Activated CD8-positive, alpha-beta memory T cell treated with anti-CD3 and anti-CD28 coated beads, Interleukin-2, amount 10 ng/mL, durations not matched to agents 7 days and 5 days (primary cell): ENCODE data around the gene FARS2. TPM values are rescaled to one million over a fixed set of nuclear protein-coding genes. Genes with fewer than 3 reads are reported as not detected.

Experiments used
- ATAC-seq: fragments of 150-1000 bp; cut with Tn5 transposase; one replicate; pipeline ENCODE4 v1.10.0; 2021; ENCODE audit warnings: moderate library complexity
- CTCF ChIA-PET: fragments of 350-600 bp; sonication (Branson Sonifier 250); formaldehyde crosslinking; loops from one replicate; lab custom pipeline; 2021; ENCODE audit warnings: antibody characterized with exemption; lab: Charles Lee
- DNase-seq: peaks from one replicate; pipeline ENCODE4 v3.0.0-alpha.2; 2020
- H3K27ac Mint-ChIP-seq: one replicate; pipeline ENCODE4 v1.8.0; 2021; ENCODE audit warnings: mild to moderate bottlenecking, mixed read lengths
- H3K27me3 Mint-ChIP-seq: one replicate; pipeline ENCODE4 v1.8.0; 2021; ENCODE audit warnings: mixed read lengths
- H3K36me3 Mint-ChIP-seq: one replicate; pipeline ENCODE4 v1.8.0; 2021; ENCODE audit warnings: mild to moderate bottlenecking, mixed read lengths
- H3K4me1 Mint-ChIP-seq: one replicate; pipeline ENCODE4 v1.8.0; 2021; ENCODE audit warnings: mixed read lengths
- H3K4me3 Mint-ChIP-seq: one replicate; pipeline ENCODE4 v1.8.0; 2021; ENCODE audit warnings: mild to moderate bottlenecking, moderate library complexity, mixed read lengths
- H3K9me3 Mint-ChIP-seq: one replicate; pipeline ENCODE4 v1.8.0; 2022; ENCODE audit warnings: low read depth, mixed read lengths
- total RNA-seq, 2 experiments: library from RNA; stranded (reverse); gene quantifications; one replicate each; pipeline ENCODE4 v1.2.3, GENCODE V29; 2021

FARS2 gene
- total RNA-seq, 2 experiments from 2014 or later, result 23.2 to 28.3 TPM

DNA sequence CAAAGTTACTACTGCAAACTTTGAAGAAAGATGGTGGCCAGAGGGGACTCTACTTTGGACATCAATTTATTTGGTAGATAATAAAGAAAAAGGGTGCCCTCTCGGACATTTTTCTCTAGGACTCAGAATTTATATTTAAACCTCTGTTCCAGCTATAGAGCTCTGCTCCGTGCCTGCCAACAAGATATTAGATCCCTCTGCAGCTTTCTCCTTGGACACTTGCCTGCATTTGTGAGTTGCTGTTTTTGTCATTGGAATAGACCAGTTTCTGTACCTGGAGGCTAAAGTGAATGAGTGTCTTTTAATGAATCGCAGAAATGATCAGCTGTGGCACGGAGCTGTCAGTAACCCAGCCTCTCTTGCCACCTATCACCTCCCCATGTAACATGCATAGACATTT, 491.9 kb downstream of the FARS2 start:
- no peaks in the 10 kb centered on the region for H3K4me1 Mint-ChIP-seq
- H3K4me3 Mint-ChIP-seq, result no peak overlapping the region
- ATAC-seq, result no peak
- H3K36me3 Mint-ChIP-seq, result peaks cover 23% of the 10 kb centered on the region
- no peak for DNase-seq
- CTCF ChIA-PET, result no interaction called here
- peaks cover 10% of the 10 kb centered on the region for H3K9me3 Mint-ChIP-seq
- no peak overlapping the region for H3K27ac Mint-ChIP-seq
- no peaks in the 10 kb centered on the region for H3K27me3 Mint-ChIP-seq

DNA sequence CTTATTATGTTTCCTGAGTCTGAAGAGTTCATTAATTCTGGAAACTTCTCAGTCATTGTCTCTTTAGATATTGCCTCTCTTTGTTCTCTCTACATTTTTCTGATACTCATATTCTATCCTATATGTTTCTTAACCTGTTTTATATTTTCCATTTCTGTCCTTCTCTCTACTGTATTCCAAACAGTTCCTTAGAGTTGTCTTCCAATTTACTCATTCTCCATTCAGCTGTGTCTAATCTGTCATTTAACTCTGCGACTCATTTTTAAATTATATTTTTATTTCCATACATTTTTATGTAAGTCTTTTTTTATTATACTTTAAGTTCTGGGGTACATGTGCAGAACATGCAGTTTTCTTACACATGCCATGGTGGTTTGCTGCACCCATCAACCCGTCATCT, 493.6 kb downstream of the FARS2 start:
- DNase-seq, result no peak
- Mint-ChIP-seq H3K4me1 (no peaks in the 10 kb centered on the region), H3K27ac (no peak overlapping the region), H3K9me3 (peaks cover 10% of the 10 kb centered on the region), H3K4me3 (no peak overlapping the region), H3K27me3 (no peaks in the 10 kb centered on the region), H3K36me3 (peaks cover 25% of the 10 kb centered on the region)
- CTCF ChIA-PET, result no interaction called here
- ATAC-seq, result no peak

DNA sequence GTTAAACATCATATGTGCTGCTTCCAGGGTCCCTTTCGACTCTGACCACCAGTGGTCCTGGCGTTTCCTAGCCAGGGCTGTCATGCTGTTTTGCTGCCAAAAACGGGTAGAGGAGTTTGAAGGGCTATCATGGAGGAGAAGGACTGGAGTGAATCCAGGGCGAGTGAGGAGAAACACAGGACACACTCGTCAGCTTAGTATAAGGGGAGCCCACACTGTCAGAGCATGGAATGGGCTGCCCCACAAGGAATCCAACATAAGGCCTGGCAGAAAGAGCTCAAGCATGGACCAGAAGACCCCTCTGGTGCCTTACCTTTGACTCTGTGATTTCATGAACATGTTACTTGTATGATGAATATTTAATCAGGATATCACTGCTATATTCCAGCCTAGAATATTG, 498.3 kb downstream of the FARS2 start:
- Mint-ChIP-seq H3K27me3 (no peaks in the 10 kb centered on the region), H3K27ac (no peak overlapping the region), H3K9me3 (peaks cover 7% of the 10 kb centered on the region), H3K36me3 (peaks cover 17% of the 10 kb centered on the region), H3K4me3 (no peak overlapping the region), H3K4me1 (no peaks in the 10 kb centered on the region)
- ATAC-seq, result no peak
- CTCF ChIA-PET, result no interaction called here
- no peak for DNase-seq

DNA sequence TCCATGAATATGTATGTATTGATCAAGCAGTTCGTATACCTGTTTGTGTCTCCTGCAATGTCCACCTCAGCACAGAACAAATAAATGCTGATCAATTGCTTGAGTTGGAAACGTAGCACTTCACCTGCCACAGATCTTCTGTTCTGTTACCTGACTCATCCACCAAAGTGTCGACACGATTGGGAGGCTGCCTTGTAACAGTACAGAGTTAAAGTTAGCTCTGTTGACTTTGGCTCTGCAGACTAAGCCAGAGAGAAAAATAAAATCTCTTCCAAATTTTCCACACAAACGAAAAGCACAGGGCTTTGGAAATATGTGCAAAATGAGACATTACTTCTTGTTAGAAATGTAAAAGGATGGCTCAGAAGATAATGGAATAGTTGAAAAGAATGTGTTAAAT, 500.1 kb downstream of the FARS2 start:
- Mint-ChIP-seq H3K36me3 (peaks cover 2% of the 10 kb centered on the region), H3K27ac (no peak overlapping the region), H3K27me3 (no peaks in the 10 kb centered on the region), H3K4me1 (no peaks in the 10 kb centered on the region), H3K9me3 (peaks cover under 1% of the 10 kb centered on the region), H3K4me3 (no peak overlapping the region)
- ATAC-seq (no peak), DNase-seq (no peak)
- CTCF ChIA-PET, result no interaction called here

DNA sequence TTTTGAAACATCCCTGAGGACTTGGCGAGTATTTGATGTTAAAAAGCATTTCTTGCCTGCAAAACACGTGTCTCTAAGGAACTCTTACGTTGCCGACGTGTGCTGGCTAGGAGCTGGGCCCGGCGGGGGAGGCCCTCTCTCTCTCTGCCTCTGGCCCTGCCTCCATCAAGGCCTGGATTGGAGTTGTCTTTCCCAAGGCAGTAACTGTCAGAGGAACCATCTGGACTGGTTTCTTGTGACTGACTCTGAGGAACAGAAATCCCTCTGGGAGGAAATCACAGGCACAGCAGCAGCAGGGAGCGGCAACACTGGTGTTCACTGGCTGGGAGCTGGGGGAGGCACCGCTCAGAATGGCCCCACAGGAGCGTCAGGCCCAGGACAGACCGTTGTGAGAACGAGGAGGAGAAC, 501.3 kb downstream of the FARS2 start:
- DNase-seq, result no peak
- H3K36me3 Mint-ChIP-seq, result peaks cover 5% of the 10 kb centered on the region
- CTCF ChIA-PET, result no interaction called here
- no peaks in the 10 kb centered on the region for H3K27me3 Mint-ChIP-seq
- no peak overlapping the region for H3K27ac Mint-ChIP-seq
- H3K4me3 Mint-ChIP-seq, result no peak overlapping the region
- ATAC-seq, result no peak
- peaks cover 7% of the 10 kb centered on the region for H3K9me3 Mint-ChIP-seq
- no peaks in the 10 kb centered on the region for H3K4me1 Mint-ChIP-seq

DNA sequence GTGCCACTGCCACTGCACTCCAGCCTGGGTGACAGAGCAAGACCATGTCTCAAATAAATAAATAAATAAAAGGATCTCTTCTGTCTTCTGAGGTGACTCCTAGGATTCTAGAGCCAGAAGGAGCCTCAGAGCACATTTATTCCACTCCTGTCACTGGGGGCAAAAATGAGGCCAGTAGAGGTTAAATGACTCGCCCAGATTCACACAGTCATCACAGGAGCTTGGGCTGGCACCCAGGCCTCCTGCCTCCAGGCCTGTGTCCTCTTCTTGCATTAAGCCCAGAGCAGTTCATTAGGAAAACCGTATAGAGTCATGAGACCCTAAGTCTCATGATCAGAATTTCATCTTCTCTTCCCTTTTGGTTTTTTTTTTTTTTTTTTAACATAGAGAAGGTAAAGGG, 502.1 kb downstream of the FARS2 start:
- H3K27ac Mint-ChIP-seq, result no peak overlapping the region
- H3K36me3 Mint-ChIP-seq, result peaks cover 6% of the 10 kb centered on the region
- no peak overlapping the region for H3K4me3 Mint-ChIP-seq
- CTCF ChIA-PET, result no interaction called here
- no peaks in the 10 kb centered on the region for H3K4me1 Mint-ChIP-seq
- DNase-seq, result no peak
- ATAC-seq, result no peak
- no peaks in the 10 kb centered on the region for H3K27me3 Mint-ChIP-seq
- peaks cover 9% of the 10 kb centered on the region for H3K9me3 Mint-ChIP-seq

DNA sequence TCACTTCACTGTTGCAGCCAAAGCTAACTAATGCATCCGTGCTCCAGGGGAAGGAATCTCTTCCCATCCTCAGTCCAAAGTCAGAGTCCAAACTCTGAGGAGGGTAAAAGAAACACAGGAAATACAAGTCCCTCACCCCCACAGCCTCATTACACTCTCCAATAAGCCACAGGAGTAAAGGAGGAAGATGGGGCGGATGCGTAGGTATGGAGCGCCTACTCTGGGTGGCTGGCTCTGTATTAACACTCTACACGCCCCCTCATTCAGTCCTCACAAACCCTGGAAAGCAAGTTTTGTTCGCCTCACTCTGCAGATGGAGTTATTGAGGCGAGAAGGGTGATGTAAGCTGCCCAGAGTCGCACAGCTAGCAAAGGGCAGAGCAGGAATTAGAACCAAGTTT, 502.6 kb downstream of the FARS2 start:
- no peak overlapping the region for H3K4me3 Mint-ChIP-seq
- peaks cover 6% of the 10 kb centered on the region for H3K36me3 Mint-ChIP-seq
- DNase-seq (no peak), ATAC-seq (no peak)
- no peaks in the 10 kb centered on the region for H3K27me3 Mint-ChIP-seq
- CTCF ChIA-PET, result no interaction called here
- no peaks in the 10 kb centered on the region for H3K4me1 Mint-ChIP-seq
- H3K27ac Mint-ChIP-seq, result no peak overlapping the region
- H3K9me3 Mint-ChIP-seq, result peaks cover 12% of the 10 kb centered on the region

DNA sequence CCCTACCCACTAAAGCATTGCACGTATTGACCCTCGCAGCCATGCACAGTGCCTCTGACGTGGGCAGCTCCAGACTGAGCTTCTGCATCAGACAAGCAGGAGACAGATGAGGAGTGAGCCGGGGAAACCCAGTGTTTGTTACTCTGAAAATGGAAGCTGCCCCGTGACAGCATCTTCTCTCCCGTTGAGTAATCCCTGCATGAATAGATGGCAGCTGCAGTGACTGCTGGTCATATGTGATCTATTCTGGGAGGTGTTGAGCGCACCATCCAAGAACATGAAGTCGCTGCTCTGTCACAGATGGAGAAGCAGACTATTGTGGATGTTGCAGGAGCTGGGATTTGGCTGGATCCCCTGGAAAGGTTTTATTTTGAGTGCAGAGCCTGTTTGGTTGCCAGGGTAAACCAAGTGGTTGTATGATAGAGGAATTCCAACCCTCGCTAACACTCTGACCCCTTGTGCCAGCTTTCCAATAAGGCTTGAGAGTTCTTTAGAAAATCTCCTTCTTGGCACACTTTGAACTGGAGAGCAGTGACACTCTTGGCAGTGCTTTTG, 503.2 kb downstream of the FARS2 start:
- no peak for DNase-seq
- H3K4me3 Mint-ChIP-seq, result no peak overlapping the region
- H3K9me3 Mint-ChIP-seq, result peaks cover 12% of the 10 kb centered on the region
- H3K36me3 Mint-ChIP-seq, result peaks cover 5% of the 10 kb centered on the region
- H3K4me1 Mint-ChIP-seq, result no peaks in the 10 kb centered on the region
- H3K27ac Mint-ChIP-seq, result no peak overlapping the region
- CTCF ChIA-PET, result no interaction called here
- H3K27me3 Mint-ChIP-seq, result no peaks in the 10 kb centered on the region
- no peak for ATAC-seq

DNA sequence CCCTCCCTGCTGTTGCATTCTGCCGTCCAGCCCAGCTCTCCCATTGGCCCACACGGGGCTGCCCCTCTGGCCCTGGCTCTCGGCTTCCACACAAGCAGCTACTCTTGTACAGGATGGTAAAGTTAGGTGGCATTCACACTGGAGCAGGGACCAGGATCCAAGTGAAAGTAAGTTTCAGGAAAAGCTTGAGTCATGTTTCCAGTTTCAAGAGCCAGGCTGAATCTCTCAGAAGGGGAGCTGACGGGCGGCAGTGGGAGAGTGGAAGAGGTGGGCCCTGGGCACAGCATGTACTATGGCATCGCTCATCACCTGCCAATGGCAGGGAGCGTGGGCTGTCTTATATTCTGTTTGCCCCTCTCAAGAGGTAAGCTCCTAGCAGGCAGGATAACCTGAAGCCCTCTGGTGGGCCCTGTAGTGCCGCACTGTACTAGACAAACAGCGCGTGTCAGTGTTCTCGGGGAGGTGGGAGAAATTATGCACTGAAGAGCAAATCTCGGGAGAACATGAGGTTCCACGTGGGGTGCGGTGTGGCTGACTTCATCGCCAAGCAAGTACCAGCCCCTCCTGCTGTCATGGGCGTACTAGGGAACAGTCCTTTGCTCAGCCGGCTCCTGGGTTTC, 503.9 kb downstream of the FARS2 start:
- peaks cover 5% of the 10 kb centered on the region for H3K36me3 Mint-ChIP-seq
- no peak overlapping the region for H3K4me3 Mint-ChIP-seq
- DNase-seq, result no peak
- ATAC-seq, result no peak
- no peak overlapping the region for H3K27ac Mint-ChIP-seq
- H3K27me3 Mint-ChIP-seq, result no peaks in the 10 kb centered on the region
- CTCF ChIA-PET, result no interaction called here
- H3K9me3 Mint-ChIP-seq, result peaks cover 12% of the 10 kb centered on the region
- no peaks in the 10 kb centered on the region for H3K4me1 Mint-ChIP-seq

DNA sequence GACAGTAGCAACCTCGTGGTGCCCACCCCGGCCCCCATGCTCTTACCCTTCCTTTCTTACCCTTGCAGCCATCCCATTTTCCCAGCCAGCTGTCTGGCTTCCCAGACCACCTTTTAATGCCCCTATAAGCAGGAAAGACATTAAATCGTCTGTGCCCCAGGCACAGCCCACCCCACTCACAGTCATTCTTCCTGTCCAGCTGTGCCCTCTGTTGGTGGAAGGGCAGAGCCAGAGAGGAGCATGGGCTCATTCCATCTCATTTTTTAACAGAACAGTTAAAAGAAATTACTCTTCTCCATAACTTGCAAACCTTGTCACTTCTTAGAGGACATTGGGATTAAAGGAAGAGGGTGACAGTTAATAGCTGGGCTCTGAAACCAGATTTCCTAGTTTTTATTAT, 504.9 kb downstream of the FARS2 start:
- ATAC-seq (no peak), DNase-seq (no peak)
- H3K4me1 Mint-ChIP-seq, result no peaks in the 10 kb centered on the region
- CTCF ChIA-PET, result no interaction called here
- no peaks in the 10 kb centered on the region for H3K27me3 Mint-ChIP-seq
- H3K9me3 Mint-ChIP-seq, result peaks cover 12% of the 10 kb centered on the region
- no peak overlapping the region for H3K27ac Mint-ChIP-seq
- peaks cover 5% of the 10 kb centered on the region for H3K36me3 Mint-ChIP-seq
- no peak overlapping the region for H3K4me3 Mint-ChIP-seq

DNA sequence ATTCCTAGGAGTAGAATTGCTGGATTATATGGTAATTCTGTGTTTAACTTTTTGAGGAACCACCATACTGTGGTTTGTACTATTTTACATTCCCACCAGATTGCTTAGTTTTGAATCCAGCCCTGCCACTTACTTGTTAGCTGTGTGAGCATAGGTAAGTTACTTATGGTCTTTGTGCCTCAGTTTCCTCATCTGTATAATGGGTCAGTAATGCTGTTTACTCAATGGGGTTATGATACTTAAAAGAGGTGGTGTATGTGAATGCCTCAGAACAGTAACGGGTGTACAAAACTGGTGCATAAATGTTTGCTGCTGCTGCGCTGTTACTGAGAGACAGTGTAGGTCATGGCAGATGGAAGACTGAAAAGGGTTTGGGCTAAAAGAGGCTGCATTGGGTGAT, 506.2 kb downstream of the FARS2 start:
- H3K36me3 Mint-ChIP-seq, result peaks cover 5% of the 10 kb centered on the region
- no peak for ATAC-seq
- peaks cover 12% of the 10 kb centered on the region for H3K9me3 Mint-ChIP-seq
- no peak overlapping the region for H3K4me3 Mint-ChIP-seq
- no peaks in the 10 kb centered on the region for H3K4me1 Mint-ChIP-seq
- no peak overlapping the region for H3K27ac Mint-ChIP-seq
- H3K27me3 Mint-ChIP-seq, result no peaks in the 10 kb centered on the region
- DNase-seq, result no peak
- CTCF ChIA-PET, result no interaction called here

DNA sequence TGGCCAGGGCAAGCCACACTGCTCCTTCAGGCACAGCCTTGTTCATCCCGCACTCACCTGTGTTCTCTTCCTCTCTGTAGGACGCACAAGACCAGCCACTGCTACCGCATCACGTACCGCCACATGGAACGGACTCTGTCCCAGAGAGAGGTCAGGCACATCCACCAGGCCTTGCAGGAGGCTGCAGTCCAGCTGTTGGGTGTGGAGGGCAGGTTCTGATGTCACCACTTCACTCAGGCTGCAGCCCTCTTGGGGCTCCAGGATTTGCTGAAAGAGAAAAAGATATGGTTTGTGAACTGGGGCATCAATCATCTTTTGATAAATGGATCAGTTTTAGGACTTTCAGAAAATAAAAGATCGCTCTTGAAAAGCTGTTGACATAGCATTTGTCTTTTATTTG, 509.9 kb downstream of the FARS2 start:
- CTCF ChIA-PET, result no interaction called here

DNA sequence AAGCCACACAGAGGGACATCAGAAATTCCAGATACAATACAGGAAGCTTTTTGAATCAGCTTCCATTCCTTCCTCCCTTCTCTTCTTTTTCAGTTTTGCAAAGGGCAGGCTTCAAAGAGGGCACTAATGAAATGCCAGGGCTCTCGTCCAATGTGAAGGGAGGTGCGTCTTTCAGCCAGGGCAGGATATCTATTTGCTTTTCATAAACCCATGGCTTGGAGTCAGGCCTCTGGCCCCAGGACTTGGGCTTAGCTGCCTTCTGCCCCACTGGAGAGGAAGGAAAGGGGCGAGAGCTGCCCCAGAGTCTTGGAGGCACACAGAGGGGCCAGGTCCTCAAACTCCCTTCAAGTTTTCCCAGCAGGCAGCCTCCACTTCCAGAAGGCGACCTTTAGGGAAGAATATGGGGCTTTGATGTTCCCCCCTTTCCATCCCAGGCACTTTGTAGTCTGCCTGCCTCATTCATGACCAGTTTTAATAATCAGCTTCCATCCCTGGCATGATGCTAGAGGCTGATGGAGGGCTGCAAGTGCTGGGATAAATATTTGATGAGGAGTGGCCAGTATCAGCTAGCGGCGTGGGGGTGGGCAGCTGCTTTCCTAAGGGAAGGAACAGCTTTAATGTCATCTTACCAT, 510.6 kb downstream of the FARS2 start:
- no peaks in the 10 kb centered on the region for H3K4me1 Mint-ChIP-seq
- H3K4me3 Mint-ChIP-seq, result no peak overlapping the region
- no peaks in the 10 kb centered on the region for H3K27me3 Mint-ChIP-seq
- DNase-seq, result no peak
- peaks cover 9% of the 10 kb centered on the region for H3K9me3 Mint-ChIP-seq
- H3K36me3 Mint-ChIP-seq, result peaks cover 4% of the 10 kb centered on the region
- no peak for ATAC-seq
- CTCF ChIA-PET, result no interaction called here
- no peak overlapping the region for H3K27ac Mint-ChIP-seq

More for the DNA sequence above, 509.9 kb downstream of the FARS2 start:
- no peak overlapping the region for H3K27ac Mint-ChIP-seq
- no peak for DNase-seq
- H3K9me3 Mint-ChIP-seq, result peaks cover 12% of the 10 kb centered on the region
- H3K4me1 Mint-ChIP-seq, result no peaks in the 10 kb centered on the region
- no peak for ATAC-seq
- no peak overlapping the region for H3K4me3 Mint-ChIP-seq
- H3K27me3 Mint-ChIP-seq, result no peaks in the 10 kb centered on the region
- peaks cover 7% of the 10 kb centered on the region for H3K36me3 Mint-ChIP-seq

DNA sequence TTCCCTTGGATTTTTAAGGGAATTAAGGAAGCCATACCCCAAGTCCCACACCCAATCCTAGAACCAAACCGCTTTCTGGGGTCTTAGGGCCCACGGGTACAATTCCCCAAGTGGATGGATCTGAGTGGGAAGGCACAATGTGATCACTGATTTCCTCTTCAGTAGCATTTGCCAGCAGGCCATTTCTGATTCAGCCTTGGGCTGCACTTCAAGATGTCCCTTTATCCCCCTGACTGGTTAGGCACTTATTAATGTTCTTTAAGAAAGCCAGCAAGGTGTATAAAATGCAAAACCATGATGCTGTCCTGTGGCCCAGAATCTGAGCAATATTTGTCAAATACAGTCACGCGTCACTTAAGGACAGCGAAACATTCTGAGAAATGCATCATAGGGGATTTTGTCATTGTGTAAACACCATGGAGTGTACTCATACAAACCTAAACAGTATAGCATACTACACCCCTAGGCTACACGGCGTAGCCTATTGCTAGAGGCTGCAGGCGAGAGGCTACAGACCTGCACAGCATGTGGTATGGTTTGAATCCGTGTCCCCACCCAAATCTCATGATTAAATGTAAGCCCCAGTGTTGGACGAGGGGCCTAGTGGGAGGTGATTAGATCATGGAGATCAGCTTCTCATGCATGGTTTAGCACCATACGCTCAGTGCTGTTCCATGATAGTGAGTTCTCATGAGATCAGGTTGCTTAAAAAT, 511.3 kb downstream of the FARS2 start:
- Mint-ChIP-seq H3K36me3 (peaks cover 3% of the 10 kb centered on the region), H3K4me1 (no peaks in the 10 kb centered on the region), H3K9me3 (peaks cover 5% of the 10 kb centered on the region), H3K27ac (no peak overlapping the region), H3K27me3 (no peaks in the 10 kb centered on the region), H3K4me3 (no peak overlapping the region)
- ATAC-seq, result no peak
- no peak for DNase-seq
- CTCF ChIA-PET, result no interaction called here
